H9 (cell line): Measurements from ENCODE around the gene CASP8AP2. TPM values are rescaled to one million over a fixed set of nuclear protein-coding genes. Genes with fewer than 3 reads are reported as not detected.

ENCODE experiments used
- DNase-seq: peaks from one replicate; pipeline ENCODE4 v3.0.0-alpha.2; 2017
- H2AFZ ChIP-seq: one replicate; pipeline ENCODE4 v1.6.1; 2013; ENCODE audit warnings: mild to moderate bottlenecking, low read length, control low read depth, moderate library complexity
- H2AK5ac ChIP-seq: 2 replicates; pipeline ENCODE4 v1.6.1; 2013; ENCODE audit warnings: low read length, control low read depth, mixed read lengths; ENCODE audit not compliant: insufficient read length
- H2BK120ac ChIP-seq: one replicate; pipeline ENCODE4 v1.6.1; 2013; ENCODE audit warnings: low read depth, mild to moderate bottlenecking, low read length, control low read depth, inconsistent platforms; ENCODE audit not compliant: poor library complexity, severe bottlenecking
- H2BK12ac ChIP-seq: 2 replicates; pipeline ENCODE4 v1.6.1; 2013; ENCODE audit warnings: low read length, control low read depth, mixed read lengths, low read depth; ENCODE audit not compliant: insufficient read length
- H2BK15ac ChIP-seq: 2 replicates; pipeline ENCODE4 v1.6.1; 2013; ENCODE audit warnings: low read depth, low read length, control low read depth
- H2BK20ac ChIP-seq: one replicate; pipeline ENCODE4 v1.6.1; 2013; ENCODE audit warnings: low read depth, mild to moderate bottlenecking, low read length, control low read depth, inconsistent platforms; ENCODE audit not compliant: poor library complexity, severe bottlenecking
- H2BK5ac ChIP-seq: 2 replicates; pipeline ENCODE4 v1.6.1; 2013; ENCODE audit warnings: low read length, control low read depth, mixed read lengths; ENCODE audit not compliant: insufficient read length
- H3K14ac ChIP-seq: 2 replicates; pipeline ENCODE4 v1.6.1; 2013; ENCODE audit warnings: low read length, control low read depth; ENCODE audit not compliant: insufficient read depth
- H3K18ac ChIP-seq: 2 replicates; pipeline ENCODE4 v1.6.1; 2013; ENCODE audit warnings: low read depth, mild to moderate bottlenecking, mixed read lengths, low read length, control low read depth; ENCODE audit not compliant: insufficient read length
- H3K23ac ChIP-seq: 2 replicates; pipeline ENCODE4 v1.6.1; 2013; ENCODE audit warnings: low read length, control low read depth, mixed read lengths, low read depth; ENCODE audit not compliant: insufficient read length
- H3K23me2 ChIP-seq: 2 replicates; pipeline ENCODE4 v1.6.1; 2013; ENCODE audit warnings: low read depth, mild to moderate bottlenecking, mixed read lengths, low read length, control low read depth; ENCODE audit not compliant: insufficient read length, poor library complexity, severe bottlenecking
- H3K27ac ChIP-seq: 2 replicates; pipeline ENCODE4 v1.5.1; 2013; ENCODE audit warnings: low read length, control low read depth, mixed read lengths, low read depth; ENCODE audit not compliant: insufficient read length
- H3K27me3 ChIP-seq: 2 replicates; pipeline ENCODE4 v1.6.1; 2013; ENCODE audit warnings: low read length, control low read depth, inconsistent platforms; ENCODE audit not compliant: insufficient read depth
- H3K4ac ChIP-seq: 2 replicates; pipeline ENCODE4 v1.6.1; 2013; ENCODE audit warnings: low read depth, mild to moderate bottlenecking, control low read depth, inconsistent platforms, low read length, moderate library complexity
- H3K4me1 ChIP-seq: 2 replicates; pipeline ENCODE4 v1.6.1; 2013; ENCODE audit warnings: low read length, control low read depth, inconsistent platforms; ENCODE audit not compliant: insufficient read depth
- H3K4me2 ChIP-seq: 2 replicates; pipeline ENCODE4 v1.6.1; 2013; ENCODE audit warnings: low read length, control low read depth, mixed read lengths; ENCODE audit not compliant: insufficient read length, insufficient read depth
- H3K56ac ChIP-seq: 2 replicates; pipeline ENCODE4 v1.6.1; 2013; ENCODE audit warnings: low read depth, mild to moderate bottlenecking, mixed read lengths, low read length, control low read depth; ENCODE audit not compliant: insufficient read length
- H3K79me1 ChIP-seq: 2 replicates; pipeline ENCODE4 v1.6.1; 2013; ENCODE audit warnings: low read depth, mild to moderate bottlenecking, moderate library complexity, low read length, control low read depth, inconsistent platforms; ENCODE audit not compliant: insufficient read depth, poor library complexity, severe bottlenecking
- H3K79me2 ChIP-seq: 2 replicates; pipeline ENCODE4 v1.6.1; 2013; ENCODE audit warnings: low read length, control low read depth, inconsistent platforms; ENCODE audit not compliant: insufficient read depth
- H3K9ac ChIP-seq: 2 replicates; pipeline ENCODE4 v1.6.1; 2013; ENCODE audit warnings: low read length, control low read depth, mixed read lengths; ENCODE audit not compliant: insufficient read length; ENCODE audit errors: extremely low read depth
- H3K9me3 ChIP-seq: one replicate; pipeline ENCODE4 v1.6.1; 2013; ENCODE audit warnings: low read depth, low read length, inconsistent platforms; ENCODE audit not compliant: control insufficient read depth
- H3T11ph ChIP-seq: one replicate; pipeline ENCODE4 v1.6.1; 2013; ENCODE audit warnings: mild to moderate bottlenecking, low read length, control low read depth, inconsistent platforms
- H4K20me1 ChIP-seq: one replicate; pipeline ENCODE4 v1.6.1; 2013; ENCODE audit not compliant: control insufficient read depth, insufficient read length, insufficient read depth
- H4K5ac ChIP-seq: 2 replicates; pipeline ENCODE4 v1.6.1; 2013; ENCODE audit warnings: low read depth, mild to moderate bottlenecking, mixed read lengths, low read length, control low read depth; ENCODE audit not compliant: insufficient read length
- H4K8ac ChIP-seq: replicated peaks from 2 replicates; pipeline ENCODE4 v1.6.1; 2013; ENCODE audit warnings: low read length, control low read depth, mixed read lengths, low read depth; ENCODE audit not compliant: insufficient read length
- H4K91ac ChIP-seq: 2 replicates; pipeline ENCODE4 v1.6.1; 2013; ENCODE audit warnings: low read depth, mild to moderate bottlenecking, moderate library complexity, mixed read lengths, low read length, control low read depth; ENCODE audit not compliant: insufficient read length
- H3K27ac Mint-ChIP-seq, 3 experiments: 2 replicates in 2 of 3; 3 replicates in 1 of 3; pipeline ENCODE4 v1.8.0; 2020 to 2021; ENCODE audit warnings: mixed read lengths in 3 of 3, mild to moderate bottlenecking in 1 of 3, moderate library complexity in 1 of 3
- H3K27me3 Mint-ChIP-seq: 2 replicates; pipeline ENCODE4 v1.8.0; 2021; ENCODE audit warnings: low read depth, mild to moderate bottlenecking, moderate library complexity, mixed read lengths
- H3K36me3 Mint-ChIP-seq, 3 experiments: 2 replicates in 2 of 3; 3 replicates in 1 of 3; pipeline ENCODE4 v1.8.0; 2020 to 2021; ENCODE audit warnings: low read depth in 3 of 3, mixed read lengths in 3 of 3; ENCODE audit not compliant: insufficient read depth in 1 of 3
- H3K4me1 Mint-ChIP-seq, 2 experiments: 2 replicates each; pipeline ENCODE4 v1.8.0; 2020; ENCODE audit warnings: mixed read lengths in 2 of 2
- H3K4me3 Mint-ChIP-seq, 2 experiments: 2 replicates in 1 of 2; 3 replicates in 1 of 2; pipeline ENCODE4 v1.8.0; 2020 to 2021; ENCODE audit warnings: mild to moderate bottlenecking in 2 of 2, mixed read lengths in 2 of 2, moderate library complexity in 1 of 2
- H3K9me3 Mint-ChIP-seq, 2 experiments: 2 replicates in 1 of 2; 3 replicates in 1 of 2; pipeline ENCODE4 v1.8.0; 2020; ENCODE audit warnings: mild to moderate bottlenecking in 2 of 2, mixed read lengths in 2 of 2, moderate library complexity in 1 of 2
- CTCF ChIP-seq: fragments of 200-600 bp; sonication (generic); conservative IDR thresholded peaks from 3 replicates; pipeline ENCODE4 v1.8.0; 2021; ENCODE audit warnings: antibody characterized with exemption, mild to moderate bottlenecking
- WGBS: extraction: QIAGEN DNeasy Blood & Tissue Kit; methylation state at CpG from one replicate; pipeline ENCODE4 v1.1.7; 2013; ENCODE audit warnings: missing lambda C conversion rate, low lambda C conversion rate, mixed read lengths; ENCODE audit not compliant: insufficient read length; ENCODE audit errors: extremely low coverage; 5-methylcytosine and 5-hydroxymethylcytosine counted together
- total RNA-seq: library from RNA; stranded (reverse); gene quantifications from 2 replicates; pipeline ENCODE4 v1.2.1, GENCODE V29; 2021

CASP8AP2 gene
- total RNA-seq, 1 experiment from 2014 or later = 33.6 TPM

GRCh38 chr6:89787660-89788328 lies 41.9 kb upstream of the CASP8AP2 start:
- no peak overlapping the region for H3K56ac ChIP-seq
- Mint-ChIP-seq H3K36me3 (peaks cover 71 to 82% (median 81%) of the 10 kb centered on the region in 3 experiments), H3K4me3 (no peak overlapping the region), H3K27me3 (no peaks in the 10 kb centered on the region), H3K9me3 (peaks cover 2 to 5% of the 10 kb centered on the region in 2 experiments; a peak in 2 of 5 replicates), H3K27ac (peak overlapping the region in 2 of 3 experiments; percentile 36 to 72; a peak in 3 of 7 replicates), H3K4me1 (peaks cover 0 to under 1% of the 10 kb centered on the region in 2 experiments; a peak in 1 of 4 replicates)
- no peak for DNase-seq
- no peak overlapping the region for H3K9ac ChIP-seq
- no peak overlapping the region for H3T11ph ChIP-seq
- no peak overlapping the region for H2BK20ac ChIP-seq
- H2BK12ac ChIP-seq = no peak overlapping the region
- no peaks in the 10 kb centered on the region for H3K79me2 ChIP-seq
- H3K23me2 ChIP-seq = no peaks in the 10 kb centered on the region
- no peaks in the 10 kb centered on the region for H3K9me3 ChIP-seq
- no peak overlapping the region for H2BK120ac ChIP-seq
- H2BK15ac ChIP-seq = no peak overlapping the region
- H4K5ac ChIP-seq = no peak overlapping the region
- no peak overlapping the region for H4K91ac ChIP-seq
- H3K4ac ChIP-seq = no peak overlapping the region
- no peak overlapping the region for H3K4me2 ChIP-seq
- no peak overlapping the region for H2BK5ac ChIP-seq
- H3K27me3 ChIP-seq = no peaks in the 10 kb centered on the region
- peaks cover 3% of the 10 kb centered on the region for H3K79me1 ChIP-seq
- no peak for TF ChIP-seq CTCF
- no peak overlapping the region for H2AK5ac ChIP-seq
- no peaks in the 10 kb centered on the region for H3K4me1 ChIP-seq
- H3K18ac ChIP-seq = no peak overlapping the region
- H3K27ac ChIP-seq = no peak overlapping the region
- no peak overlapping the region for H3K14ac ChIP-seq
- WGBS = no CpG with 5 or more reads among the region's 7 CpGs
- H3K23ac ChIP-seq = no peak overlapping the region
- H2AFZ ChIP-seq = no peak overlapping the region
- H4K20me1 ChIP-seq = no peaks in the 10 kb centered on the region
- no peak overlapping the region for H4K8ac ChIP-seq
